HG02840 (cell line): ENCODE results near the gene FRMD4A.
"Not testable (repeated sequence)": the region's sequence is repeated elsewhere in the genome, so short reads cannot be mapped to it uniquely, and the experiment has no call there.

Source experiments
- ATAC-seq: cut with Tn5 transposase; IDR thresholded peaks from one replicate; pipeline ENCODE4 v1.9.1; 2021; ENCODE audit warnings: mild to moderate bottlenecking, moderate library complexity, moderate number of reproducible peaks; ENCODE audit not compliant: unreplicated experiment, low FRiP score

FRMD4A gene

DNA sequence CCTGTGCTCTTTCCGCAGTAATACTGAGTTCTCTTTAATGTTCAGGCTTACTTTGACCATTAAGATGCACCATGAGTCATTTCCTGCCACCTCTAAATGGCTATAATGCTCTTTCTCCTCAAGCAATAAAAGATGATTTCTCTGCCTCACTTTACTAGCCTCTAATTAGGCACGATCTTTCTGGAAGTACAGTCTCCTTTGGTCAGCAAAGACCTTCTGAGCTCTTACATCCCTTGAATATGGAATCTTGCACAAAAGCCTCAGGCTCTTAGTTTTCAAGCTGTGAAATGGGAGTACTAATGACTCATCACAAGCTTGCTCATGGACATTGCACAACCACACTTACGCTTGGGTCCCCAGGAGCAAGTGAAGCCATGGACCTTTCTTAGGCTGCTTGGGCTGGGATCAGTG lies 85.9 kb downstream of the FRMD4A start:
- ATAC-seq = no peak

DNA sequence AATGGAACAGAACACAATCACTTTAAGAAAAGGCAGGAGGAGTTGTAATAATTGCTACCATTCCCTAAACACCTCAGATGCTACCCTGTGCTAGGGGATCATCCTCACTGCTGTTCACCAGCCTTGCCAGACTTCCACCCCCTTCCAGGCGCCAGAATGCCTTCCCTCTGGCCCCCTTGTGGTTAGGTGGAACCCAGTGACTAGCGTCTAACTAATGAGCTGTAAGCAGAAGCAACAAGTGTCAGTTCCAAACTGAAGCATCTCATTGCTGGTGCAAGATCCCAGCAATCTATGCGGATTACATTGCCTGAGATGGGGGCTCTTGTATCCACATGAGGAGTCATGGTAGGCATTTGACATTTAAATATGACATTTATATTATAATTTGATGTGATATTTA lies 86.6 kb downstream of the FRMD4A start:
- ATAC-seq = no peak

DNA sequence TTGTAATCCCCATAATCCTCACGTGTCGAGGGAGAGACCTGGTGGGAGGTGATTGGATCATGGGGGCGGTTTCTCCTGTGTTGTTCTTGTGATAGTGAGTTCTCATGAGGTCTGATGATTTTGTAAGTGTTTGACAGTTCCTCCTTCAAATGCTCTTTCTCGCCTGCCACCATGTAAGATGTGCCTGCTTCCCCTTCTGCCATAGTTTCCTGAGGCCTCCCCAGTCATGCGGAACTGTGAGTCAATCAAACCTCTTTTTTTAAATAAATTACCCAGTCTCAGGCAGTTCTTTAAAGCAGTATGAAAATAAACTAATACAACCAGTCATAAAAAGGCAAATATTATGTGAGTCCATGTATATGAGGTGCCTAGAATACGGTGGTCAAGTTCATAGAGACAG lies 87.5 kb downstream of the FRMD4A start:
- no peak for ATAC-seq

DNA sequence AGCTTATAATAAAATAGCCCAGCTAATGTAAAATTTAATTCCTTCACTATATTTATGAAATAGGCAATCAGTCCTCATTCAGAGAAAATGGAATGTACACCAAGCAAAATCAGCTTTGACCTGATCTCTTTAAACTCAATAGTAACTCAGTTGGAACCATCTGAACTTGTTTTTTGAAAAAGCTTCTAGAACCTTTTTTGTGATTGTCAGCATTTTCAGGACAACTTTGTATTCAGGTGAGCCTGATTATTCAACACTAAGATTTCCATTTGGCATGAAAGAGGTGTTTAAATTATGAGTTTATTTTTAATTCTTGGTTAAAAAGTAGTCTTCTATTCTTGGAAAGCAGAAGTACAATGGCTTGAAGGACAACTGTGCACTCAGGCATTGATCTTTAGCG lies 89.5 kb downstream of the FRMD4A start:
- no peak for ATAC-seq

DNA sequence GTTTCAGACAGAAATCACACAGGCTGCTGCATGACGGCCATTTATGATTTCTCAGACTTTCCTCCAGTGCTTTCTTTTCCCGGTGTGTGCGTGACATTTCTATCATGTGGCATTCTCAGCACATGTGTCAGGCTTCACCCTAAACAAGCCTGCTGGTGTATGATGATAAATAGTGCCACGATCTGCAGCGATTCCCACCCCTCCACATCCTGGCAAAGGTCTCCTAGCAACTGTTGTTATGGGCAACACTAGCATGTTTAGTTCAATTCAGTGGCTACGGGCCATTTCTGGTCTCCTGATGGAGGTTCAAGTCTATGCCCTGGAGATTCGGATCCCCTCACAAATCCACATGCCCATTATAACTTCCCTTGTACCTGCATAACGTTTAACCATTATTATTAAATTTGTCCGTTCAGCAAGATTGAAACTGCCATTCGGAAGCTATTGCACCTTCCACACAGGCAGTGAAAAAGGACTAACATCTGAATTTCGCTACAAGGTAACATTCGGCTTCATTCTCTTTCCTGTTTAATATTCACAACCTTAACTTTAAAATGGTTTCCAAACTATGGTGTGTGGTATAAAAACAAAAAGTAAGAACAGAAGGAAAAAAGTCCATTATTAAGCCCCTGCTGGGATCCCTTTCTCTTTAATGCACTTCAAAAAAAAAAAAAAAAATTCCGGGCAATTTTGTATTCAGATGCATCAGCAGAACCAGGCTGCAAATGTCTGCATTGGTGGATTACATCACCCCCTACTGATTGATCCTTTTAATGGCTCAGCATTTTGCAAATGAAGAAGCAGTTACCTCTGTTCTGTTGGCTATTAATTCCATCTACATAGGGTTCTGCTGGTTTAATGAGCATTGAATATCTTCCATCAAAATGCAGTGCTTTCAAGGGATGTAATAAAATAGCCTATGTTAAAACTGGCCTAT lies 90.2 kb downstream of the FRMD4A start:
- no peak for ATAC-seq

DNA sequence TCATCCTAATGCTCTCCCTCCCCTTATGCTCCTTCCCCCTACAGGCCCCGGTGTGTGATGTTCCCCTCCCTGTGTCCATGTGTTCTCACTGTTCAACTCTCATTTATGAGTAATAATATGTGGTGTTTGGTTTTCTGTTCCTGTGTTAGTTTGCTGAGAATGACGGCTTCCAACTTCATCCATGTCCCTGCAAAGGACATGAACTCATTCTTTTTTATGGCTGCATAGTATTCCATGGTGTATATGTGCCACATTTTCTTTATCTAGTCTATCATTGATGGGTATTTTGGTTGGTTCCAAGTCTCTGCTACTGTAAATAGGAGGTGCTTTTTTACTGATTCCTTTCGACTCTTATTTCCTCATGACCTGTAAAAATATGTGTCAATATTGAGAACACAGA lies 92.1 kb downstream of the FRMD4A start:
- ATAC-seq = not testable (repeated sequence)

DNA sequence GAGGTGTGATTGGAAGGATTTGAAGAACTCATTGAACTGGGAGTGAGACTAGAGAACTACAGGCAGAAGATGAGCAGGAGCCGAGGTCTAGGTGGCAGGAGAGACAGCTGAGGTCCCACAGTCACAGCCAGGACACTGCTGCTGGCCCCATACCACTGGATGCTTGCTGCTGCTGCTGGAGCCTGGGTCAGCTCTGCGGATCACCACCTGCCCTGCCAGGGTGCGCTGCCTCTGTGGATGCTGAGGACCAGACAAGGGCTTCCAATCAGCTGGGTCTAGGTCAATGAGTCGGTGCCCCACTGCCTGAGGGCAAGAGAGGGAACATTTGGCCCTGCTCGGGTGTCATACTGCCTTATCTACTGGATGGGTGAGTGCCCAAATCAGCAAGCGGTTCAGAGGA lies 94.4 kb downstream of the FRMD4A start:
- no peak for ATAC-seq

DNA sequence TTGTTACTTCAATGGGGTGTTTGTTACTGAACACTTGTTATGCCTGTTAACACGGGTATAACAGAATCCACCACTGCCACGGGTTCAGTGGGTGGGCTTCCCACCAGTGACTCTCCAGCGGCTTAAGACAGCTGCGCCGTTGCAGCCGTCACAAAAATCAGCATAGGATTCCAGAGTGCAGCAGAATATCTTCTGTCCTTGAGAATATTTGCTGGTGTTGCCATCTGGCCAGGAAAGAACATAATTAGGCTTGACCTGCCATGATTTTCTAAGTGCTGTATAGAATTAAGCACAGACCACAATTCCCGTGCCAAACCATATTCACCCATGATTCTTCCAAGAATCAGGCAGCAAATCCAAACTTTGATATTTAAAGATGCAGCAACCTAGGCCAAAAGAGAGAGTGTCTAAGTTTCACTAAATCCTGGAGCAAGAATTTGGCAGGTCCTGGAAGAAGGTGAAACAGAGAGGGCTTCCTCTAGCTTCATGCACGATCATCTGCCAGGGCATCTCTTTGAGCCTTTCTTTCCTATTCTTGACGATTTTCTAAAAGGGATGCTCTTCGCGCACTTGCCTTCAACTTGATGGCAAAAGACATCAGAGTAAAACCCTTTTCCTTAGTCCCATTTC lies 95.0 kb downstream of the FRMD4A start:
- ATAC-seq = no peak

DNA sequence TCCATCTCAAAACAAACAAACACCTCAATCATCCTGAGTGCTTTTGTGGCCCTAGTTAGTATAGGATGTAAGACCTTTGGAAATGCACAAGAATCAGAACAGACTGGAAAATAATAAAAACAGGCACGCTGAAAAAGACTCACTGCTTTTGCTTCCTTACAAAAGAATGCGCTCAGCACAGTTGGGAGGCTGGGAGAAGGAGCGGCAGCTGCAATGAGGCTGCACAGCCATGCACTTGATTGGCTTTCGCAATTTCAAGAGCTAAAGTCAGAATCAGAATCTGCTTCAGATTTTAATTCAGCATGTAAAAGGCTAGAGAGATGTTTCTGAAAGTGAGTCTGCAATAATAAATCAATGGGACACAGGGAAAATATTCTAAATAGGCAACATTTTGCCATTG lies 97.2 kb downstream of the FRMD4A start:
- ATAC-seq = no peak

DNA sequence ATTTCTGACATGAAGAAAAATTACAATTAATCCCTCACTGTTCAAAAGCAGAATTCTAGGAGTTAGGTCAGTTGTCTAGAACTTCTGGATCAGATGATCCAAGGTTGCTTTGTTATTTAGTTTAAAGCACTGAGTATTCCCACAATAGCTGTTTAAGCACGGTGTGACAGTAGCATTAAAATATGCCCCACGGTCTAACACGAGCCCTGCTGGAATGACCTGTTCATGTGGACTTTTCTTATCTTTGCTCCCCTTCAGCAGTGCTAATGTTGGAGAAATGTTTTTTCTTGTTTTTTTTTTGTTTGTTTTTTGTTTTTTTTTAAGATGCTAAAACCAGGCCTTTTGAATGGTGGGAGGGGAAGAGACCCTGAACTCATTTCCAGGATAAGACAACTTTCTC lies 101.9 kb downstream of the FRMD4A start:
- not testable (repeated sequence) for ATAC-seq

DNA sequence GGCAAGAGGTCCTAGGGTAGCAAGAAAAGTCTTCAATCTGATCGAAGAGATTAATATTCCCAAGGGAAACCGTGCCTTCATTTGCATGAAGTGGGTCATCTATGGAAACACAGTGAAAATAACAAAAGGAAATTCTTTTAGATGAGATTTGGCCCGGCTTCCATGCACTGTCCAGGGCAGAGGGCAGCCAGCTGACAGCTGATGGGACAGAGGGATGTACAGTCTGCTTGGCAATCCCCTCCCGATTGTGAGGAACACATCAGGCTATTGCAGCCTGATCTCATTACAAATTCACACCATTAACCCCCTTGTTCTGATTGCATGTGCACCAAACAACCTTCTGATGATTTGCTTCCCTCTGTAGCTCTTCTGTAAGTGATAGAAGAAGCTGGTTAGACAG lies 105.3 kb downstream of the FRMD4A start:
- ATAC-seq = no peak

DNA sequence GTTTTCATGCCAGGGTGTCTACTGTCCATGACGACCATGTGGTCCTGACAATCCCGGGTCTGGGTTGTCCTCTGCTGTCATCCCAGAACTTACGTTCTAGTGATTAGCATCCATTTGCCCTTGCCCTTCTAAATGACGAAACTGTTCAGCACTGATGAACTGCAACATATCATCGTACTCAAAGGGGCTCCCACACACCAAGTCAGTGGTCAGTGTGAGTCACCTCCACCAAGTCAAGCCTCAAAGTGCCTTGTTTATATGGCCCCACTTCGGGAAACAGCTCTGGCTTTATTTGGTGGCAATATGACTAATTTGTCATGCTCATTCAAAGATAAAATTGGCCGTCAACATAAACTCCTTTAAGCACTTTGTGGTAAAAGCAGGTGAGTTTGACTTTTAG lies 110.7 kb downstream of the FRMD4A start:
- no peak for ATAC-seq

DNA sequence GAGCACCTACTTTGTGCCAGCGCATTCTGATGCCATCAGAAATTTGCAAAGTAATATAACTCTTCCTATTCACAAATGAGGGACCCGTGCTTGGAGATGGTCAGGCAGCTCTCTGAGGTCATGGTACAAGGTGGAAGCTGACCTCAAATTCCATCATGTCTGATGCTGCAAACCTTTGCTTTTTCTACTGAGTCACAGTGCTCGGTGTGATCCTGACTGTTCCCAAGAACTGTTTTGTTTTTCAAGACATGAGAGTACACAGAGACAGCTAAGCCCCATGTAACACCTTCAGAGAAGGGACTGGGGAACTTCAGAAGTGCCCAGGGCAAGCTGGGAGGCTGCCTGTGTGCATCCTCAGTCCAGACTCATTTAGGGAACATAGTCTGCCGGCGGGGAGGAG lies 111.3 kb downstream of the FRMD4A start:
- ATAC-seq = no peak

DNA sequence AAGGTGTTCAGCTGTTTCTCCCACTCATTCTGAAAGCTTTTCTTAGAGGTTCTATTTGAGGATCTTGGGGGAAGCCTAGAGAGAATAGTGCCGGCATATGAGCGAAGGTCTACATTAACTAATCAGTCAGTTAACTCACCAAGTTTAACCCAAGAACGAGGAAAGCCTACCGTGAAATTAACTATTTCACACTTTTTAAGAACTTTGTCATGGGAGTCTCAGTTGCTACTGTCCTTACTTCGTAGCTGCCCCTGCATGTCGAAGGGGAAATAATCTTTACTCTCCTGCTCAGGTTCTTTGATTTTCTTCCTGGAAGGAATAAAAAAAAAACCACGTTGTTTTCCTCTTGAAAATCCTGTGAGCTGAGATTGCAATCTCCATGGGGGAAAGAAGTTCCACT lies 115.1 kb downstream of the FRMD4A start:
- no peak for ATAC-seq

DNA sequence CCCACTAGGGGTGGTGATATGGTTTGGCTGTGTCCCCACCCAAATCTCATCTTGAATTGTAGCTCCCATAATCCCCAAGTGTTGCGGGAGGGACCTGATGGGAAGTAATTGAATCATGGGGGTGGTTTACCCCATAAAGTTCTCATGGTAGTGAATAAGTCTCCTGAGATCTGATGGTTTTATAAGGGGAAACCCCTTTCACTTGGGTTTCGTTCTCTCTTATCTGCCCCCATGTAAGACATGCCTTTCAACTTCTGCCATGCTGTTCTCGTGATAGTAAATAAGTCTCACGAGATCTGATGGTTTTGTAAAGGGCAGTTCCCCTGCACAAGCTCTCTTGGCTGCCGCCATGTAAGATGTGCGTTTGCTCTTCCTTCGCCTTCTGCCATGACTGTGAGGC lies 117.0 kb downstream of the FRMD4A start:
- ATAC-seq = not testable (repeated sequence)

DNA sequence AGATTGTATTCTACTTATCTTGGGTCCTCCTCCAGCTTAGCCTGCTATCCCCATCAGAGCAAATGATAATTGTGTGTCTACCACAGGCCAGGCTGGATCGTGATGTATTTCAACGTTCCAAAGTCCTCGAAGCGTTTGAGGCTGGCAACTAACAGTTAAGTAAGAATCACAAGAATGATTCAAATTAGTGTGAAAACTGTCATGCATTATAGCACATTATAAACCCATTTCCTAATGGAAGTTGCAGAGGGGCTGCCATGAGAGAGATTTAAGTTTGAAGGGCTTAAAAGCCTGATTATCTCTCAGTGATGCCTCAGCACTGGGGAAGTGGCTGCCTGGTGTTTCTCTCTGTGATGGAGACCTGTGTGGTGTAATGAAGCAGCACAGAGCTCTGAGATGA lies 119.1 kb downstream of the FRMD4A start:
- ATAC-seq = no peak

DNA sequence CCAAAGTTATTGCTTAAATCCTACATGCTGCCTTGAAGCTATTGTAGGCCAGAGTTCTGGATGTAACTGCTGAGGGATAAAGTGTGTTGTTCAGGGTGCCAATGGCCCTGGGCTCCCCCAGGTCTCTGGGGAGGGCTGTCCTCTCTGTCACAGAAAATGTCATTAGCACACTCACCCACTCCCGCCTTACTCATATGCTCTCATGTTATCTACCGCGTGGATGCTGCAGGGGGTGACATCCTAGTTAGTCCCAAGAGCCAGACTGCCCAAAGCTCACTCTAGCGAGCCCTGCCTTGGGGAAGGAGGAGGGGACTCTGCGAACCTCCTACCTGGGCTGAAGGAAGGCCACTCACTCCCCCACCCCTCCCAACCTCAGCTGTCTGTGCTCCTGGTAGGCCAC lies 122.5 kb downstream of the FRMD4A start:
- ATAC-seq = no peak

DNA sequence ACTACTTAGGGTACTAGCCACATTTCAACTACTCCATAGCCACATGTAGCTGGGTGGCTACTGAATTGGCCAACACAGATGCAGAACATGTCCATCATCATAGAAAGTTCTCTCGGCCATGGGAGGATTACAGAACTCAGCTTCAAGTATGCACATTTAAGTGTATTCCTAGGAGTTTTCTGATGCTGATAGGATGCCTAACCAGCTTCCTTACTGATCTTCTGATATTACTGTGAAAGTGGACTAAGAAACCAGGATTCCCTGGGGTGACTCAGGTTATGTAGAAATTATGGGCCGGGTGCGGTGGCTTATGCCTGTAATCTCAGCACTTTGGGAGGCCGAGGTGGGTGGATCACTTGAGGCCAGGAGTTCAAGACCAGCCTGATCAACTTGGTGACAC lies 125.5 kb downstream of the FRMD4A start:
- ATAC-seq = no peak

DNA sequence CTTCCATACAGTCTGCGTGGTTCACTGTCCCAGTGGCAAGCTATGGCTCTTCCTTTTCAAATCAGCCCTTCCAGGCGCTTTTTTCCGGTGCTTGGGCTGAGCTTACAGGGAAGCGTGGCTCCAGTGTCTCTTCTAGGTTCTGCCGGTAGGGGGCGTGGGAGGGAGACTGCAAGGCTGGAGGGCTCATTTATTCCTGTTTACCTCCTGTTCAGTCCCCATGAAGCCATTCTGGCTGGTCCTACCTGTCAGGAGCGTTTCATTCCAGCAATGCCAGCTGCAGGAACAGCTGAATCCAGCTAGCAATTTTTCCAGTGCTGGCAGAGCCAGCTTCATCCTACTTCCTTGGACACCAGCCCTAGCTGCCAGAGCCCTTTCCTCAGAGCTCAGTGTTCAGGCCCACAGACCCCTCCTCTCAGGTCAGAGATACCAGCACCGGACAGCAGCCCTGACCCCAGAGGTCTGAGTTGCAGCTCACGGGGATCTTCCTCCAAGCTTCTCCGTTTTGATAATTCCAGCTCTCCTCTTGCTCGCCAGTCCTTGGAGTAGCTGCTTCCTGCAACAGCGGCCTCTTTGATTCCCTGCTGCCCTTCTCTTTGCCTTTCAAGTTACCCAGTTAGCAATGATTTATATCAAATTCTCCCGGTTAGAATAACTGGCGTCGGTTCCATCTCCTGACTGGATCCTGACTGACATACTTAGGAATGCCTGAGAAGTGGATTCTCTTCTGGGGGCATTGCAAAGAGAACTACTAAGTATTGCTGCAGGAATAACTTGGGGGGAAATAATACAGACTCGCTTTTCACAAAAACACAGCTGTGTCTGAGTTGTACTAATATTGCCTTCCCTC lies 129.8 kb downstream of the FRMD4A start:
- no peak for ATAC-seq

DNA sequence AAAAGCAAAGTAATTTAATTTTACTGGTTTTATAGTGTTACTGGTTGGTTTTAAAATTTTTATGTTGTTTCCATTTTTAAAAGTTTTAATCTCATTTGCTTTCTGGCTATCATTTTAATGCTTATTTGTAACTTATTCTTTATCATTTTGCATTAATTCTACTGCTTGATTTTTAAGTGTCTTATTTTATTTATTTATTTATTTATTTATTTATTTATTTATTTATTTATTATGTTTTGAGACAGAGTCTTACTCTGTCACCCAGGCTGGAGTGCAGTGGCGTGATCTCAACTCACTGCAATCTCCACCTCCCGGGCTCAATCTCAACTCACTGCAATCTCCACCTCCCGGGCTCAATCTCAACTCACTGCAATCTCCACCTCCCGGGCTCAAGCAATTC lies 131.6 kb downstream of the FRMD4A start:
- ATAC-seq = not testable (repeated sequence)

DNA sequence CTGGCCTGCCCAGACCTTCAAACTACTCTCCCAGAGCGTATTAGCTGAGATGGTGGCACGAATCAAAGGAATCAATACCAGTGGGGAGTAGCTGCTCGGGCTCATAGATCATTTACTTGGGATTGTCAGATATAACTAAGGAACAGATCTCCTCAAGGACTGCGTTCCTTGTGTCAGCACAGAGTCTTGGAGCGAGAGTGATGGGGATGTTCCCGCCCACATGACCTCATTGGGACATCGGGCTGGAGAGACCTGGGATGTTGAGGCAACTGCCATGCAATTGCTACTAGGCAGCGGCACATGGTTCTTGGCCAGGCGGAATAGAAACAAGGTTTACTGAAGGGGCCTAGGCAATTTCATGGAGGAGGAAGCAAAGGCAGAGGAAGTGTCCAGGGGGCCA lies 132.6 kb downstream of the FRMD4A start:
- no peak for ATAC-seq
